GM12878 (cell line): ENCODE results near the gene AKAP13. TPM values are rescaled to one million over a fixed set of nuclear protein-coding genes. Genes with fewer than 3 reads are reported as not detected.

Experiments
- ATAC-seq: fragments of 200-7000 bp; cut with Tn5 transposase; 3 replicates; pipeline ENCODE4 v1.9.1; 2020; ENCODE audit warnings: mild to moderate bottlenecking, moderate library complexity
- BruUV-seq: library from RNA; stranded (reverse); fragments of 400-500 nt; replicated peaks from 2 replicates; lab custom pipeline; 2021; lab: Mats Ljungman, UMichigan
- CTCF ChIA-PET: fragments of 300-600 bp; sonication (Branson Sonifier 250); formaldehyde crosslinking; extraction: SDS; loops from one replicate; lab custom pipeline; 2021; ENCODE audit warnings: inconsistent platforms; lab: Yijun Ruan, JAX
- POLR2A ChIA-PET: fragments of 350-600 bp; formaldehyde crosslinking; extraction: SDS; loops from one replicate; lab custom pipeline; 2021; ENCODE audit warnings: inconsistent platforms; lab: Charles Lee
- RAD21 ChIA-PET: fragments of 300-600 bp; sonication (Branson Sonifier 250); formaldehyde crosslinking; loops from one replicate; lab custom pipeline; 2023; ENCODE audit warnings: antibody characterized with exemption; ENCODE audit not compliant: unreplicated experiment; lab: Charles Lee
- SMC1A ChIA-PET: fragments of 300-600 bp; sonication (Branson Sonifier 250); formaldehyde crosslinking; loops from one replicate; lab custom pipeline; 2023; ENCODE audit not compliant: unreplicated experiment, uncharacterized antibody; lab: Charles Lee
- DNase-seq: peaks from one replicate; pipeline ENCODE4 v3.0.0-alpha.2; 2011; ENCODE audit warnings: low read depth, low spot score
- FAIRE-seq: peaks from 3 replicates; lab custom pipeline; 2011; peaks lifted over from hg19 to GRCh38; lab: Jason Lieb, UNC
- H2AFZ ChIP-seq: 2 replicates; pipeline ENCODE4 v1.6.0; 2011; ENCODE audit warnings: low read depth, low read length, control low read depth; ENCODE audit not compliant: control insufficient read depth
- H3K27ac ChIP-seq: 2 replicates; pipeline ENCODE4 v1.5.1; 2011; ENCODE audit warnings: control low read depth; ENCODE audit not compliant: control insufficient read depth, insufficient read depth
- H3K27me3 ChIP-seq, 2 experiments: replicated peaks in 1 of 2; 2 replicates each; pipeline versions ENCODE4 v1.6.0 to v1.6.1; 2011; ENCODE audit warnings: low read length in 1 of 2; ENCODE audit not compliant: control insufficient read depth in 2 of 2, insufficient read depth in 2 of 2
- H3K36me3 ChIP-seq, 2 experiments: 2 replicates each; pipeline ENCODE4 v1.5.1; 2011; ENCODE audit warnings: low read length in 1 of 2; ENCODE audit not compliant: control insufficient read depth in 2 of 2, insufficient read depth in 2 of 2
- H3K4me1 ChIP-seq: 2 replicates; pipeline ENCODE4 v1.6.1; 2011; ENCODE audit warnings: mild to moderate bottlenecking, low read length, moderate library complexity, mixed read lengths; ENCODE audit not compliant: control insufficient read depth, insufficient read depth
- H3K4me2 ChIP-seq: 2 replicates; pipeline ENCODE4 v1.6.0; 2011; ENCODE audit warnings: control low read depth; ENCODE audit not compliant: control insufficient read depth, insufficient read depth
- H3K4me3 ChIP-seq: fragments of 200-600 bp; sonication (generic); 2 replicates; pipeline ENCODE4 v1.5.1; 2016
- H3K79me2 ChIP-seq: 2 replicates; pipeline ENCODE4 v1.6.0; 2011; ENCODE audit warnings: low read length; ENCODE audit not compliant: control insufficient read depth, insufficient read depth
- H3K9ac ChIP-seq: 2 replicates; pipeline ENCODE4 v1.8.0; 2011; ENCODE audit warnings: low read length, control low read depth, mixed read lengths; ENCODE audit not compliant: control insufficient read depth, insufficient read depth
- H3K9me3 ChIP-seq: replicated peaks from 3 replicates; pipeline ENCODE4 v1.5.1; 2011; ENCODE audit warnings: mild to moderate bottlenecking, low read length; ENCODE audit not compliant: control insufficient read depth, insufficient read depth
- H4K20me1 ChIP-seq: 2 replicates; pipeline ENCODE4 v1.6.0; 2011; ENCODE audit not compliant: control insufficient read depth, insufficient read depth
- BHLHE40 ChIP-seq, 2 experiments: fragments of 450-650 bp in 1 of 2; IDR thresholded peaks; 2 replicates each; pipeline ENCODE4 v1.6.1; 2011 to 2017; ENCODE audit warnings: low read depth in 2 of 2, borderline replicate concordance in 1 of 2, improper control_type of control experiment in 1 of 2, low read length in 1 of 2, mild to moderate bottlenecking in 1 of 2
- BMI1 ChIP-seq: fragments of 450-650 bp; IDR thresholded peaks from 2 replicates; pipeline ENCODE4 v1.6.1; 2016; ENCODE audit warnings: mild to moderate bottlenecking, moderate library complexity, borderline replicate concordance
- CBX3 ChIP-seq: fragments of 200-600 bp; sonication (generic); IDR thresholded peaks from 2 replicates; pipeline ENCODE4 v1.6.1; 2016; ENCODE audit warnings: low read depth, borderline replicate concordance
- CEBPZ ChIP-seq: fragments of 150-350 bp; IDR thresholded peaks from 2 replicates; pipeline ENCODE4 v1.6.1; 2016; ENCODE audit warnings: low read depth, low read length
- E2F4 ChIP-seq: IDR thresholded peaks from 2 replicates; pipeline ENCODE4 v1.6.1; 2012; ENCODE audit warnings: low read depth, low read length, improper control_type of control experiment
- IKZF1 ChIP-seq: fragments of 450-650 bp; conservative IDR thresholded peaks from 2 replicates; pipeline ENCODE4 v1.6.1; 2017; ENCODE audit warnings: antibody characterized with exemption, mild to moderate bottlenecking
- KLF5 ChIP-seq: fragments of 450-650 bp; IDR thresholded peaks from 2 replicates; pipeline ENCODE4 v1.6.1; 2014; ENCODE audit warnings: mild to moderate bottlenecking; ENCODE audit not compliant: partially characterized antibody
- PAX8 ChIP-seq: fragments of 450-650 bp; IDR thresholded peaks from 2 replicates; pipeline ENCODE4 v1.6.1; 2017; ENCODE audit warnings: mild to moderate bottlenecking, moderate library complexity
- POLR2A ChIP-seq: IDR thresholded peaks from 2 replicates; pipeline ENCODE4 v1.6.1; 2011; ENCODE audit warnings: low read depth, mild to moderate bottlenecking, low read length
- STAT3 ChIP-seq: IDR thresholded peaks from 2 replicates; pipeline ENCODE4 v1.6.1; 2011; ENCODE audit warnings: low read depth, low read length, improper control_type of control experiment
- SUZ12 ChIP-seq: fragments of 200-600 bp; sonication (generic); IDR thresholded peaks from one replicate; pipeline ENCODE4 v1.6.1; 2018; ENCODE audit warnings: antibody characterized with exemption, mild to moderate bottlenecking; ENCODE audit not compliant: unreplicated experiment
- TBL1XR1 ChIP-seq: IDR thresholded peaks from 2 replicates; pipeline ENCODE4 v1.6.1; 2012; ENCODE audit warnings: low read depth, low read length, improper control_type of control experiment
- ZBTB11 ChIP-seq: fragments of 450-650 bp; formaldehyde crosslinking; IDR thresholded peaks from 2 replicates; pipeline ENCODE4 v1.5.0; 2022; ENCODE audit warnings: mild to moderate bottlenecking, missing genetic modification characterization
- ZSCAN29 ChIP-seq: fragments of 450-650 bp; IDR thresholded peaks from 2 replicates; pipeline ENCODE4 v1.6.1; 2017; ENCODE audit warnings: mild to moderate bottlenecking, moderate library complexity
- WGBS: methylation state at CpG from one replicate; pipeline ENCODE4 v1.1.6; 2016; ENCODE audit warnings: low lambda C conversion rate; ENCODE audit not compliant: insufficient replicate concordance, insufficient coverage; ENCODE audit errors: missing lambda C conversion rate; 5-methylcytosine and 5-hydroxymethylcytosine counted together
- in situ Hi-C: fragments of 300-500 bp; cut with MboI; formaldehyde crosslinking; loops from 9 replicates; pipeline ENCODE4 v1.14.3; 2018; ENCODE audit warnings: mixed read lengths
- intact Hi-C: fragments of 100-400 bp; cut with micrococcal nuclease; formaldehyde crosslinking; loops from one replicate; pipeline ENCODE4 v1.14.2; 2022; ENCODE audit not compliant: unreplicated experiment
- polyA plus RNA-seq, 11 experiments: library from polyadenylated mRNA; depleted of rRNA in 4 of 11; unstranded in 6 of 11; stranded (reverse) in 5 of 11; fragments of >200 nt; fragmentation: Nextera tagmentation in 4 of 11; fragmentation: Illumina TruSeq in 1 of 11; extraction: Ambion mirVana in 4 of 11; extraction: Trizol in 1 of 11; gene quantifications; 1 replicate in 1 of 11; 2 replicates in 10 of 11; pipeline versions ENCODE4 v1.2.1 to v1.2.3, GENCODE V29; 2011 to 2016; ENCODE audit warnings: inconsistent platforms in 2 of 11, missing spikeins in 2 of 11, low read depth in 1 of 11
- total RNA-seq, 4 experiments: library from RNA; depleted of rRNA in 3 of 4; stranded (reverse); fragments of >200 nt in 3 of 4; fragmentation: Illumina TruSeq in 1 of 4; extraction: Trizol in 1 of 4; gene quantifications; 2 replicates each; pipeline versions ENCODE4 v1.2.1 to v1.2.3, GENCODE V29; 2013 to 2021

AKAP13 gene
- total and polyA plus RNA-seq, 10 of the 15 experiments (the other 5 are each of a cell fraction or from before 2014, with no cell fraction given): 14.4 to 74.9 (median 55.1) TPM

DNA sequence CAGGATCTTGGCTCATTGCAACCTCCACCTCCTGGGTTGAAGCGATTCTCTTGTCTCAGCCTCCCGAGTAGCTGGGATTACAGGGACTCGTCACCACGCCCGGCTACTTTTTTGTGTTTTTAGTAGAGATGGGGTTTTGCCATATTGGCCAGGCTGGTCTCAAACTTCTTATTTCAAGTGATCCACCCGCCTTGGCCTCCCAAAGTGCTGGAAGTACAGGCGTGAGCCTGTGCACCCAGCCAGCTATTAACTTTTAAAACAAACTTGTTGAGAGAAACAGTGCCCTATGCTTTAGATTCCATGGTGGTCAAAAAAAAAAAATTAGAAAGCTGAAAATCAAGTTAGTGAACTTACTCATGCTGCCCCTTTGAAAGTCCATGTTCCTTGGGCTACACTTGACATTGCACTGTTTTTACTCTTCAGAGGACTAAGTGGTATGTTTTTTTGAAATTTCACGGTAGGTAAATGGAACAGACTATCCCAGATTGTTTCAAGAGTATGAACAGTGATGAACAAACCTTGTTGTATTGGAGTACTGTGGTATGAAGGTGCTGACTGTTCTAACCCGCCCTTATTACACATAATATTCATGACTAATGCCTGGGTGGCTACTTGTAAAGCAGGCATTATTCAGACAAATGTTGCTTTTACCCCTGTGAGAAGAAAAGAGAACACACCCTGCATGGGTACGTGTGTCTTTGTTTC is 207.5 kb downstream of the AKAP13 start:
- FAIRE-seq: no peak
- intact Hi-C loops (no loop called here), in situ Hi-C loops (no loop called here)
- no peaks in the 10 kb centered on the region for H4K20me1 ChIP-seq
- ChIA-PET CTCF (no interaction called here), RAD21 (no interaction called here), SMC1A (interaction anchor here (1.1 kb wide), 1 partner anchor 99 kb away, joined by 3 read pairs; no protein-coding TSS in a partner anchor), POLR2A (no interaction called here)
- H3K27me3 ChIP-seq: no peaks in the 10 kb centered on the region
- no peak overlapping the region for H2AFZ ChIP-seq
- no peak for ATAC-seq
- no peak overlapping the region for H3K4me2 ChIP-seq
- peaks cover 35% of the 10 kb centered on the region for H3K4me1 ChIP-seq
- WGBS: 99% methylated on average over 10 of the region's 10 CpGs
- no peak overlapping the region for H3K4me3 ChIP-seq
- H3K9me3 ChIP-seq: no peaks in the 10 kb centered on the region
- H3K27ac ChIP-seq: no peak overlapping the region
- peaks cover 28% of the 10 kb centered on the region for H3K79me2 ChIP-seq
- BruUV-seq: no TSS peak
- no peak overlapping the region for H3K9ac ChIP-seq
- no peak for TF ChIP-seq IKZF1
- no peak for TF ChIP-seq SUZ12
- TF ChIP-seq TBL1XR1: no peak
- TF ChIP-seq POLR2A: no peak
- TF ChIP-seq BMI1: no peak
- no peak for TF ChIP-seq KLF5
- TF ChIP-seq CEBPZ: no peak
- no peak for TF ChIP-seq ZBTB11 (CRISPR knock-in tag)
- TF ChIP-seq ZSCAN29: no peak
- TF ChIP-seq PAX8: no peak
- TF ChIP-seq E2F4: no peak
- no peak for TF ChIP-seq BHLHE40 (IDR thresholded peaks at IDR 0.05; ENCODE audit: borderline replicate concordance in 1 of 2, low read depth in 2 of 2, low read length in 1 of 2)
- no peak for TF ChIP-seq CBX3
- TF ChIP-seq STAT3: no peak
- no peak for DNase-seq
- peaks cover 0 to 20% of the 10 kb centered on the region in 2 experiments; a peak in 3 of 4 replicates for H3K36me3 ChIP-seq
